ENCODE measurements around the gene FGF12. TPM values are rescaled to one million over a fixed set of nuclear protein-coding genes. Genes with fewer than 3 reads are reported as not detected.

FGF12 gene
- total RNA-seq, 2 experiments from 2014 or later = not detected

DNA sequence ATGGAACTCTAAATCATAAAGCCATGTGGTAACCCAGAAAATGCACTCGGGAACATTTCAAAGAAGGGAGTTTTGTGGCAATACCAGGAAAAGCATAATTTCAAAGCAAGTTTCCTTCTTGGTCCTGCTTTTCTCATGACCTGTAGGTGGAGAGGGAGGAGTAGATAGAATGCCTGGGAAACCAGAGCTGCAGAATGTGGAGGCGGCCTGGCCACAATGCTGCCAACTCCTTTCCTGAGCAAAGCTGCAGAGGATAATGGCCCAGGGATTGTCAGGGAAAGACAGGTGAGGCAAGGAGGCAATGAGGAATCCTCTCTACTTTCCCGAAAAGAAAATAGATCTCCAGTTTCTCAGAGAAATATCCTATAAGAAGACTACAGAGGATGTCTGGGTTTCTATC lies 330.3 kb downstream of the FGF12 start:
- no peaks in the 10 kb centered on the region for H3K27me3 ChIP-seq (ENCODE audit: control insufficient read depth in 1 of 2, insufficient read depth in 2 of 2, low read length in 2 of 2)
- DNase-seq (no peak), ATAC-seq (ENCODE audit: poor library complexity) (no peak)
- Mint-ChIP-seq H3K27me3 (no peaks in the 10 kb centered on the region), H3K27ac (no peak overlapping the region), H3K4me1 (ENCODE audit: low read depth) (no peaks in the 10 kb centered on the region), H3K4me3 (no peak overlapping the region), H3K9me3 (no peaks in the 10 kb centered on the region), H3K36me3 (ENCODE audit: low read depth) (no peaks in the 10 kb centered on the region)
- ChIA-PET CTCF (no interaction called here), POLR2A (no interaction called here)
- H3K4me1 ChIP-seq (ENCODE audit: insufficient read depth, low read length) = no peaks in the 10 kb centered on the region
- no peak overlapping the region for H3K27ac ChIP-seq (ENCODE audit: low read depth in 1 of 2, low read length in 2 of 2)
- intact Hi-C loops (cut with DNase I, micrococcal nuclease) = no loop called here
- TF ChIP-seq, protein P1, sequence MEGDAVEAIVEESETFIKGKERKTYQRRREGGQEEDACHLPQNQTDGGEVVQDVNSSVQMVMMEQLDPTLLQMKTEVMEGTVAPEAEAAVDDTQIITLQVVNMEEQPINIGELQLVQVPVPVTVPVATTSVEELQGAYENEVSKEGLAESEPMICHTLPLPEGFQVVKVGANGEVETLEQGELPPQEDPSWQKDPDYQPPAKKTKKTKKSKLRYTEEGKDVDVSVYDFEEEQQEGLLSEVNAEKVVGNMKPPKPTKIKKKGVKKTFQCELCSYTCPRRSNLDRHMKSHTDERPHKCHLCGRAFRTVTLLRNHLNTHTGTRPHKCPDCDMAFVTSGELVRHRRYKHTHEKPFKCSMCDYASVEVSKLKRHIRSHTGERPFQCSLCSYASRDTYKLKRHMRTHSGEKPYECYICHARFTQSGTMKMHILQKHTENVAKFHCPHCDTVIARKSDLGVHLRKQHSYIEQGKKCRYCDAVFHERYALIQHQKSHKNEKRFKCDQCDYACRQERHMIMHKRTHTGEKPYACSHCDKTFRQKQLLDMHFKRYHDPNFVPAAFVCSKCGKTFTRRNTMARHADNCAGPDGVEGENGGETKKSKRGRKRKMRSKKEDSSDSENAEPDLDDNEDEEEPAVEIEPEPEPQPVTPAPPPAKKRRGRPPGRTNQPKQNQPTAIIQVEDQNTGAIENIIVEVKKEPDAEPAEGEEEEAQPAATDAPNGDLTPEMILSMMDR (IDR thresholded peaks at IDR 0.05) = no peak
- H3K9me3 ChIP-seq (ENCODE audit: control insufficient read depth in 1 of 2, insufficient read depth in 1 of 2, low read length in 2 of 2) = no peaks in the 10 kb centered on the region
- no peaks in the 10 kb centered on the region for H3K36me3 ChIP-seq (ENCODE audit: insufficient read depth, low read length)
- no peak overlapping the region for H3K4me3 ChIP-seq (ENCODE audit: low read length)

DNA sequence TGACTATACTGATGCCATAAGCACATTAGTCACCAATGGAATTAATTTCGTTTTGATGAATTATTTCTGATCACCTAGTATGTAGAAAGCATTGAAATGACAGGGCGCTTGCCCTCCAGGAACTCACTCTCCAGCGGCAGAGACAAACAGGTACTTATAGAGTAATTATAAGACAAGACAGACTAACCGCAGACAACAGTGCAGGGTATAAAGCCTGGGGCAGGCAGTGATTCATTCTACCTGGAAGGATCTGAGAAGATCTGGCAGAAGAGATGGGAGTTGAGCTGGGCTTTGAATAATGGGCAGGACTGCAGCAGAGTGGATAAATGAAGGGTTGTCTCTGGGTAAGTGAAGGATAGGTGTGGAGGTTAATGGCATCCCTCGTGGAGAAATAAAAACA lies 331.8 kb downstream of the FGF12 start:
- Histone ChIP-seq H3K4me3 (ENCODE audit: low read length) (no peak overlapping the region), H3K27me3 (ENCODE audit: control insufficient read depth in 1 of 2, insufficient read depth in 2 of 2, low read length in 2 of 2) (no peaks in the 10 kb centered on the region), H3K9me3 (ENCODE audit: control insufficient read depth in 1 of 2, insufficient read depth in 1 of 2, low read length in 2 of 2) (no peaks in the 10 kb centered on the region), H3K4me1 (ENCODE audit: insufficient read depth, low read length) (no peaks in the 10 kb centered on the region), H3K36me3 (ENCODE audit: insufficient read depth, low read length) (no peaks in the 10 kb centered on the region), H3K27ac (ENCODE audit: low read depth in 1 of 2, low read length in 2 of 2) (no peak overlapping the region)
- H3K4me3 Mint-ChIP-seq = no peak overlapping the region
- intact Hi-C loops (cut with DNase I, micrococcal nuclease) = no loop called here
- ATAC-seq (ENCODE audit: poor library complexity) (no peak), DNase-seq (no peak)
- H3K4me1 Mint-ChIP-seq (ENCODE audit: low read depth) = no peaks in the 10 kb centered on the region
- POLR2A ChIA-PET = no interaction called here
- no peaks in the 10 kb centered on the region for H3K27me3 Mint-ChIP-seq
- no peaks in the 10 kb centered on the region for H3K36me3 Mint-ChIP-seq (ENCODE audit: low read depth)
- CTCF ChIA-PET = no interaction called here
- H3K9me3 Mint-ChIP-seq = no peaks in the 10 kb centered on the region
- no peak overlapping the region for H3K27ac Mint-ChIP-seq
- TF ChIP-seq, protein P1 (IDR thresholded peaks at IDR 0.05) = no peak

- H3K9me3 Mint-ChIP-seq = no peaks in the 10 kb centered on the region
- CTCF ChIA-PET = no interaction called here
- no peaks in the 10 kb centered on the region for H3K27me3 Mint-ChIP-seq
- DNase-seq (no peak), ATAC-seq (ENCODE audit: poor library complexity) (no peak)
- no peaks in the 10 kb centered on the region for H3K4me1 ChIP-seq (ENCODE audit: insufficient read depth, low read length)
- H3K36me3 Mint-ChIP-seq (ENCODE audit: low read depth) = no peaks in the 10 kb centered on the region
- H3K27ac Mint-ChIP-seq = no peak overlapping the region
- no peak overlapping the region for H3K4me3 Mint-ChIP-seq
- no peak overlapping the region for H3K27ac ChIP-seq (ENCODE audit: low read depth in 1 of 2, low read length in 2 of 2)
- H3K4me3 ChIP-seq (ENCODE audit: low read length) = no peak overlapping the region
- no peaks in the 10 kb centered on the region for H3K27me3 ChIP-seq (ENCODE audit: control insufficient read depth in 1 of 2, insufficient read depth in 2 of 2, low read length in 2 of 2)
- no peaks in the 10 kb centered on the region for H3K4me1 Mint-ChIP-seq (ENCODE audit: low read depth)
- no peaks in the 10 kb centered on the region for H3K9me3 ChIP-seq (ENCODE audit: control insufficient read depth in 1 of 2, insufficient read depth in 1 of 2, low read length in 2 of 2)
- no peaks in the 10 kb centered on the region for H3K36me3 ChIP-seq (ENCODE audit: insufficient read depth, low read length)
- TF ChIP-seq, protein P1 (IDR thresholded peaks at IDR 0.05) = no peak
- POLR2A ChIA-PET = no interaction called here
- intact Hi-C loops (cut with DNase I, micrococcal nuclease) = no loop called here
Observed at GRCh38 chr3:192392986-192393385, 334.4 kb downstream of the FGF12 start.
